Astrocyte (in vitro differentiated cells and primary cell): ENCODE data around the gene TPM4.

Experiments used
- CTCF ChIP-seq: IDR thresholded peaks from 2 replicates; pipeline ENCODE4 v1.5.1; 2011; ENCODE audit warnings: low read depth, mild to moderate bottlenecking, inconsistent platforms, low read length, moderate library complexity; ENCODE audit not compliant: insufficient read depth
- EZH2 ChIP-seq: IDR thresholded peaks from 2 replicates; pipeline ENCODE4 v1.6.1; 2012; ENCODE audit warnings: mild to moderate bottlenecking, low read length, inconsistent platforms; ENCODE audit not compliant: insufficient read depth

- TF ChIP-seq EZH2 (no peak), CTCF (no peak)
Observed at GRCh38 chr19:16045171-16045570, 31.1 kb upstream of the TPM4 start.
